ENCODE data around the gene FGD6.

DNA sequence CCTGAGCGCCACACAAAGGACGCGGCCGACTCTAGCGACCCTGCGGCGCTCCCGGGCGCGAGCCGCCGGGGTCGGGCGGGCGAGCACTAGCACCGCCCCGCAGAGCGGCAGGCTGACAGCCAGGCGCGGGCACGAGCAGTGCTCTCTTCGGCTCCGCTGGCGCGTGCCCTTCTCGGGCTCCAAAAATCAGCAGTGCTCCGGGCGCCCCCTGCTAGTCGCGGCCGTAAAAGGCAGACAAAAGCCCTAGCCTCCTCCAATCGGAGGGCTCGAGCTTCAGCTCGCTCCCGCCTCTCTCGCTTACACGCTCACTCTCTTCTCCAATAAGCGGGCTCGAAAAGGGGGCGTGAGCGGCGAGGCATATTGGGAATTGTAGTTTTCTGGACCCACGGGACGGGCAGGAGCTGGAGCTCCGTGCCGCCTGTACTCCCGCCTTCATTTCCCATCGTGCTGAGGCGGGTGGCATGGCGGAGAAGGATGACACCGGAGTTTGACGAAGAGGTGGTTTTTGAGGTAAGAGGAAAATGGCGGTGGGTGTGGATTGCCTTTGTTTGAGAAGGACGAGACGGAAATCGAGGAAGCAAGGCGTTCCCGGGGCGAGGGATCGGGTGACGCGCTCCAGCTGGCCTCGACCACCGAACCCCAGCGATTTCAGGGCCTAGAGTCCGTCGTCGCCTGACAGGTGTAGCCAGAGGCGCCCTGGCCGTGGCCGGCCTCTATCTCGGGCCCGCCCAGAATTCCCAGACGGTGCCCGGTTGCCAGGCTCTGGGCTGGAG is at the start of gene FGD6, which contains the start of gene VEZT:
- TF ChIP-seq CTCF (IDR thresholded peaks at IDR 0.05; ENCODE audit: low read depth, low read length) (peak; percentile 45), MYC (IDR thresholded peaks at IDR 0.05; ENCODE audit: low read depth, low read length) (peak; percentile 86), POLR2A (IDR thresholded peaks at IDR 0.05; ENCODE audit: extremely low read depth, insufficient read length) (peak; percentile 81)
